H9 (cell line): ENCODE measurements around the gene RBM38. TPM values are rescaled to one million over a fixed set of nuclear protein-coding genes. Genes with fewer than 3 reads are reported as not detected.

ENCODE experiments used
- DNase-seq: peaks from one replicate; pipeline ENCODE4 v3.0.0-alpha.2; 2017
- H2AFZ ChIP-seq: one replicate; pipeline ENCODE4 v1.6.1; 2013; ENCODE audit warnings: mild to moderate bottlenecking, low read length, control low read depth, moderate library complexity
- H2AK5ac ChIP-seq: 2 replicates; pipeline ENCODE4 v1.6.1; 2013; ENCODE audit warnings: low read length, control low read depth, mixed read lengths; ENCODE audit not compliant: insufficient read length
- H2BK120ac ChIP-seq: one replicate; pipeline ENCODE4 v1.6.1; 2013; ENCODE audit warnings: low read depth, mild to moderate bottlenecking, low read length, control low read depth, inconsistent platforms; ENCODE audit not compliant: poor library complexity, severe bottlenecking
- H2BK12ac ChIP-seq: 2 replicates; pipeline ENCODE4 v1.6.1; 2013; ENCODE audit warnings: low read length, control low read depth, mixed read lengths, low read depth; ENCODE audit not compliant: insufficient read length
- H2BK15ac ChIP-seq: 2 replicates; pipeline ENCODE4 v1.6.1; 2013; ENCODE audit warnings: low read depth, low read length, control low read depth
- H2BK20ac ChIP-seq: one replicate; pipeline ENCODE4 v1.6.1; 2013; ENCODE audit warnings: low read depth, mild to moderate bottlenecking, low read length, control low read depth, inconsistent platforms; ENCODE audit not compliant: poor library complexity, severe bottlenecking
- H2BK5ac ChIP-seq: 2 replicates; pipeline ENCODE4 v1.6.1; 2013; ENCODE audit warnings: low read length, control low read depth, mixed read lengths; ENCODE audit not compliant: insufficient read length
- H3K14ac ChIP-seq: 2 replicates; pipeline ENCODE4 v1.6.1; 2013; ENCODE audit warnings: low read length, control low read depth; ENCODE audit not compliant: insufficient read depth
- H3K18ac ChIP-seq: 2 replicates; pipeline ENCODE4 v1.6.1; 2013; ENCODE audit warnings: low read depth, mild to moderate bottlenecking, mixed read lengths, low read length, control low read depth; ENCODE audit not compliant: insufficient read length
- H3K23ac ChIP-seq: 2 replicates; pipeline ENCODE4 v1.6.1; 2013; ENCODE audit warnings: low read length, control low read depth, mixed read lengths, low read depth; ENCODE audit not compliant: insufficient read length
- H3K23me2 ChIP-seq: 2 replicates; pipeline ENCODE4 v1.6.1; 2013; ENCODE audit warnings: low read depth, mild to moderate bottlenecking, mixed read lengths, low read length, control low read depth; ENCODE audit not compliant: insufficient read length, poor library complexity, severe bottlenecking
- H3K27ac ChIP-seq: 2 replicates; pipeline ENCODE4 v1.5.1; 2013; ENCODE audit warnings: low read length, control low read depth, mixed read lengths, low read depth; ENCODE audit not compliant: insufficient read length
- H3K27me3 ChIP-seq: 2 replicates; pipeline ENCODE4 v1.6.1; 2013; ENCODE audit warnings: low read length, control low read depth, inconsistent platforms; ENCODE audit not compliant: insufficient read depth
- H3K4ac ChIP-seq: 2 replicates; pipeline ENCODE4 v1.6.1; 2013; ENCODE audit warnings: low read depth, mild to moderate bottlenecking, control low read depth, inconsistent platforms, low read length, moderate library complexity
- H3K4me1 ChIP-seq: 2 replicates; pipeline ENCODE4 v1.6.1; 2013; ENCODE audit warnings: low read length, control low read depth, inconsistent platforms; ENCODE audit not compliant: insufficient read depth
- H3K4me2 ChIP-seq: 2 replicates; pipeline ENCODE4 v1.6.1; 2013; ENCODE audit warnings: low read length, control low read depth, mixed read lengths; ENCODE audit not compliant: insufficient read length, insufficient read depth
- H3K56ac ChIP-seq: 2 replicates; pipeline ENCODE4 v1.6.1; 2013; ENCODE audit warnings: low read depth, mild to moderate bottlenecking, mixed read lengths, low read length, control low read depth; ENCODE audit not compliant: insufficient read length
- H3K79me1 ChIP-seq: 2 replicates; pipeline ENCODE4 v1.6.1; 2013; ENCODE audit warnings: low read depth, mild to moderate bottlenecking, moderate library complexity, low read length, control low read depth, inconsistent platforms; ENCODE audit not compliant: insufficient read depth, poor library complexity, severe bottlenecking
- H3K79me2 ChIP-seq: 2 replicates; pipeline ENCODE4 v1.6.1; 2013; ENCODE audit warnings: low read length, control low read depth, inconsistent platforms; ENCODE audit not compliant: insufficient read depth
- H3K9ac ChIP-seq: 2 replicates; pipeline ENCODE4 v1.6.1; 2013; ENCODE audit warnings: low read length, control low read depth, mixed read lengths; ENCODE audit not compliant: insufficient read length; ENCODE audit errors: extremely low read depth
- H3K9me3 ChIP-seq: one replicate; pipeline ENCODE4 v1.6.1; 2013; ENCODE audit warnings: low read depth, low read length, inconsistent platforms; ENCODE audit not compliant: control insufficient read depth
- H3T11ph ChIP-seq: one replicate; pipeline ENCODE4 v1.6.1; 2013; ENCODE audit warnings: mild to moderate bottlenecking, low read length, control low read depth, inconsistent platforms
- H4K20me1 ChIP-seq: one replicate; pipeline ENCODE4 v1.6.1; 2013; ENCODE audit not compliant: control insufficient read depth, insufficient read length, insufficient read depth
- H4K5ac ChIP-seq: 2 replicates; pipeline ENCODE4 v1.6.1; 2013; ENCODE audit warnings: low read depth, mild to moderate bottlenecking, mixed read lengths, low read length, control low read depth; ENCODE audit not compliant: insufficient read length
- H4K8ac ChIP-seq: replicated peaks from 2 replicates; pipeline ENCODE4 v1.6.1; 2013; ENCODE audit warnings: low read length, control low read depth, mixed read lengths, low read depth; ENCODE audit not compliant: insufficient read length
- H4K91ac ChIP-seq: 2 replicates; pipeline ENCODE4 v1.6.1; 2013; ENCODE audit warnings: low read depth, mild to moderate bottlenecking, moderate library complexity, mixed read lengths, low read length, control low read depth; ENCODE audit not compliant: insufficient read length
- H3K27ac Mint-ChIP-seq, 3 experiments: 2 replicates in 2 of 3; 3 replicates in 1 of 3; pipeline ENCODE4 v1.8.0; 2020 to 2021; ENCODE audit warnings: mixed read lengths in 3 of 3, mild to moderate bottlenecking in 1 of 3, moderate library complexity in 1 of 3
- H3K27me3 Mint-ChIP-seq: 2 replicates; pipeline ENCODE4 v1.8.0; 2021; ENCODE audit warnings: low read depth, mild to moderate bottlenecking, moderate library complexity, mixed read lengths
- H3K36me3 Mint-ChIP-seq, 3 experiments: 2 replicates in 2 of 3; 3 replicates in 1 of 3; pipeline ENCODE4 v1.8.0; 2020 to 2021; ENCODE audit warnings: low read depth in 3 of 3, mixed read lengths in 3 of 3; ENCODE audit not compliant: insufficient read depth in 1 of 3
- H3K4me1 Mint-ChIP-seq, 2 experiments: 2 replicates each; pipeline ENCODE4 v1.8.0; 2020; ENCODE audit warnings: mixed read lengths in 2 of 2
- H3K4me3 Mint-ChIP-seq, 2 experiments: 2 replicates in 1 of 2; 3 replicates in 1 of 2; pipeline ENCODE4 v1.8.0; 2020 to 2021; ENCODE audit warnings: mild to moderate bottlenecking in 2 of 2, mixed read lengths in 2 of 2, moderate library complexity in 1 of 2
- H3K9me3 Mint-ChIP-seq, 2 experiments: 2 replicates in 1 of 2; 3 replicates in 1 of 2; pipeline ENCODE4 v1.8.0; 2020; ENCODE audit warnings: mild to moderate bottlenecking in 2 of 2, mixed read lengths in 2 of 2, moderate library complexity in 1 of 2
- WGBS: extraction: QIAGEN DNeasy Blood & Tissue Kit; methylation state at CpG from one replicate; pipeline ENCODE4 v1.1.7; 2013; ENCODE audit warnings: missing lambda C conversion rate, low lambda C conversion rate, mixed read lengths; ENCODE audit not compliant: insufficient read length; ENCODE audit errors: extremely low coverage; 5-methylcytosine and 5-hydroxymethylcytosine counted together
- total RNA-seq: library from RNA; stranded (reverse); gene quantifications from 2 replicates; pipeline ENCODE4 v1.2.1, GENCODE V29; 2021
- TF ChIP-seq, protein P1 (sequence below): fragments of 200-600 bp; sonication (generic); conservative IDR thresholded peaks from 3 replicates; pipeline ENCODE4 v1.8.0; 2021; ENCODE audit warnings: antibody characterized with exemption, mild to moderate bottlenecking

The RBM38 gene
- total RNA-seq, 1 experiment from 2014 or later = 66.8 TPM

- Histone ChIP-seq H3K23me2 (peaks cover 17% of the 10 kb centered on the region), H4K91ac (no peak overlapping the region), H4K20me1 (no peaks in the 10 kb centered on the region), H4K8ac (no peak overlapping the region), H3K56ac (no peak overlapping the region), H2BK5ac (no peak overlapping the region), H3K23ac (no peak overlapping the region), H3K18ac (no peak overlapping the region), H3K27ac (no peak overlapping the region), H3T11ph (no peak overlapping the region), H3K4ac (no peak overlapping the region), H3K4me1 (no peaks in the 10 kb centered on the region), H2BK20ac (no peak overlapping the region), H3K79me1 (no peaks in the 10 kb centered on the region), H2BK120ac (no peak overlapping the region), H4K5ac (no peak overlapping the region), H2BK15ac (no peak overlapping the region), H3K79me2 (no peaks in the 10 kb centered on the region), H3K9me3 (no peaks in the 10 kb centered on the region), H2BK12ac (no peak overlapping the region), H3K9ac (no peak overlapping the region), H2AFZ (no peak overlapping the region), H3K4me2 (no peak overlapping the region), H3K14ac (no peak overlapping the region), H2AK5ac (no peak overlapping the region), H3K27me3 (no peaks in the 10 kb centered on the region)
- DNase-seq = no peak
- H3K4me1 Mint-ChIP-seq = peaks cover 10 to 19% of the 10 kb centered on the region in 2 experiments
- H3K4me3 Mint-ChIP-seq = no peak overlapping the region
- no peaks in the 10 kb centered on the region for H3K9me3 Mint-ChIP-seq
- TF ChIP-seq, protein P1, sequence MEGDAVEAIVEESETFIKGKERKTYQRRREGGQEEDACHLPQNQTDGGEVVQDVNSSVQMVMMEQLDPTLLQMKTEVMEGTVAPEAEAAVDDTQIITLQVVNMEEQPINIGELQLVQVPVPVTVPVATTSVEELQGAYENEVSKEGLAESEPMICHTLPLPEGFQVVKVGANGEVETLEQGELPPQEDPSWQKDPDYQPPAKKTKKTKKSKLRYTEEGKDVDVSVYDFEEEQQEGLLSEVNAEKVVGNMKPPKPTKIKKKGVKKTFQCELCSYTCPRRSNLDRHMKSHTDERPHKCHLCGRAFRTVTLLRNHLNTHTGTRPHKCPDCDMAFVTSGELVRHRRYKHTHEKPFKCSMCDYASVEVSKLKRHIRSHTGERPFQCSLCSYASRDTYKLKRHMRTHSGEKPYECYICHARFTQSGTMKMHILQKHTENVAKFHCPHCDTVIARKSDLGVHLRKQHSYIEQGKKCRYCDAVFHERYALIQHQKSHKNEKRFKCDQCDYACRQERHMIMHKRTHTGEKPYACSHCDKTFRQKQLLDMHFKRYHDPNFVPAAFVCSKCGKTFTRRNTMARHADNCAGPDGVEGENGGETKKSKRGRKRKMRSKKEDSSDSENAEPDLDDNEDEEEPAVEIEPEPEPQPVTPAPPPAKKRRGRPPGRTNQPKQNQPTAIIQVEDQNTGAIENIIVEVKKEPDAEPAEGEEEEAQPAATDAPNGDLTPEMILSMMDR = no peak
- no peak overlapping the region for H3K27ac Mint-ChIP-seq
- no peaks in the 10 kb centered on the region; a peak in 2 of 7 replicates for H3K36me3 Mint-ChIP-seq
- H3K27me3 Mint-ChIP-seq = peaks cover 6% of the 10 kb centered on the region
- WGBS = no CpG with 5 or more reads among the region's 4 CpGs
Observed at GRCh38 chr20:57386762-57387161, 4.4 kb upstream of the RBM38 start.
